Measurements from ENCODE around the gene RYR3. TPM values are rescaled to one million over a fixed set of nuclear protein-coding genes. Genes with fewer than 3 reads are reported as not detected.

The RYR3 gene
- total RNA-seq, 1 donor from 2014 or later: under 0.01 TPM

- Histone ChIP-seq H3K4me3 (ENCODE audit: low read depth, low read length) (no peak overlapping the region), H3K27me3 (ENCODE audit: control insufficient read depth, insufficient read depth, low read length) (no peaks in the 10 kb centered on the region), H3K36me3 (ENCODE audit: control insufficient read depth, insufficient read depth, low read length) (no peaks in the 10 kb centered on the region)
- DNase-seq (ENCODE audit: low read depth): no peak
- TF ChIP-seq CTCF (IDR thresholded peaks at IDR 0.05; ENCODE audit: insufficient read depth, low read length, severe bottlenecking): no peak
- FAIRE-seq: no peak
Observed at GRCh38 chr15:33396475-33396874, 85.7 kb downstream of the RYR3 start.

DNA sequence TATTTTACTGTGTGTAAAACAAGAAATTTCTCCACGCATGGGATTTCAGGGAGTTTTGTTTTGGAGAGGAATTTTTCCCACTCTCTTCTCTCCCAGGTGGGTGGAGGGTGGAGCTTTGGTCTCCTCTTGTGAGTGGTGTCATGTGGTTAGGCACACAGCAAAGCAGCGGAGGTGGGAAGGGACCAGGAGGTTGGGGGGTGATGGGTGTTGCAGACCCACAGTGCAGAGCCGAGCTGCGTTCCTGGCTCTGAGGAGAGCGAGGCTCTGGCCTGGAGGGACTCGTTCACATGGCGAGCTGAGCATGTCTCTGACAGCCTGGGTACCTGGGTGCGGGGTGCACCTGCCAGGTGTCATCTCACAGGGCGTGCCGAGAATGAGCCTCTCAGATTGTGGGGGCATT is 87.8 kb downstream of the RYR3 start:
- H3K4me3 ChIP-seq (ENCODE audit: low read depth, low read length): no peak overlapping the region
- no peak for FAIRE-seq
- H3K36me3 ChIP-seq (ENCODE audit: control insufficient read depth, insufficient read depth, low read length): no peaks in the 10 kb centered on the region
- TF ChIP-seq CTCF (IDR thresholded peaks at IDR 0.05; ENCODE audit: insufficient read depth, low read length, severe bottlenecking): no peak
- no peaks in the 10 kb centered on the region for H3K27me3 ChIP-seq (ENCODE audit: control insufficient read depth, insufficient read depth, low read length)
- DNase-seq (ENCODE audit: low read depth): no peak

- Histone ChIP-seq H3K4me3 (ENCODE audit: low read depth, low read length) (no peak overlapping the region), H3K27me3 (ENCODE audit: control insufficient read depth, insufficient read depth, low read length) (no peaks in the 10 kb centered on the region), H3K36me3 (ENCODE audit: control insufficient read depth, insufficient read depth, low read length) (no peaks in the 10 kb centered on the region)
- no peak for DNase-seq (ENCODE audit: low read depth)
- no peak for FAIRE-seq
- TF ChIP-seq CTCF (IDR thresholded peaks at IDR 0.05; ENCODE audit: insufficient read depth, low read length, severe bottlenecking): no peak
Observed at GRCh38 chr15:33400941-33401340, 90.2 kb downstream of the RYR3 start.

- FAIRE-seq: no peak
- no peak overlapping the region for H3K4me3 ChIP-seq (ENCODE audit: low read depth, low read length)
- peak; percentile 29 for DNase-seq (ENCODE audit: low read depth)
- H3K36me3 ChIP-seq (ENCODE audit: control insufficient read depth, insufficient read depth, low read length): no peaks in the 10 kb centered on the region
- no peak for TF ChIP-seq CTCF (IDR thresholded peaks at IDR 0.05; ENCODE audit: insufficient read depth, low read length, severe bottlenecking)
- no peaks in the 10 kb centered on the region for H3K27me3 ChIP-seq (ENCODE audit: control insufficient read depth, insufficient read depth, low read length)
Observed at GRCh38 chr15:33402600-33402999, 91.8 kb downstream of the RYR3 start.

- FAIRE-seq: no peak
- Histone ChIP-seq H3K27me3 (ENCODE audit: control insufficient read depth, insufficient read depth, low read length) (no peaks in the 10 kb centered on the region), H3K4me3 (ENCODE audit: low read depth, low read length) (no peak overlapping the region), H3K36me3 (ENCODE audit: control insufficient read depth, insufficient read depth, low read length) (no peaks in the 10 kb centered on the region)
- no peak for TF ChIP-seq CTCF (IDR thresholded peaks at IDR 0.05; ENCODE audit: insufficient read depth, low read length, severe bottlenecking)
- DNase-seq (ENCODE audit: low read depth): no peak
Observed at GRCh38 chr15:33405096-33405495, 94.3 kb downstream of the RYR3 start.
